B cell (primary cell): ENCODE data around the gene RXYLT1.

Experiments used
- EZH2 ChIP-seq: IDR thresholded peaks from 2 replicates; pipeline ENCODE4 v1.6.1; 2012; ENCODE audit warnings: borderline replicate concordance, low read depth, mild to moderate bottlenecking, moderate library complexity, low read length; ENCODE audit not compliant: insufficient read depth, poor library complexity, severe bottlenecking
- TF ChIP-seq, protein P1 (sequence below): fragments of 200-600 bp; IDR thresholded peaks from one replicate; pipeline ENCODE4 v1.8.0; 2022; ENCODE audit warnings: antibody characterized with exemption, mild to moderate bottlenecking

DNA sequence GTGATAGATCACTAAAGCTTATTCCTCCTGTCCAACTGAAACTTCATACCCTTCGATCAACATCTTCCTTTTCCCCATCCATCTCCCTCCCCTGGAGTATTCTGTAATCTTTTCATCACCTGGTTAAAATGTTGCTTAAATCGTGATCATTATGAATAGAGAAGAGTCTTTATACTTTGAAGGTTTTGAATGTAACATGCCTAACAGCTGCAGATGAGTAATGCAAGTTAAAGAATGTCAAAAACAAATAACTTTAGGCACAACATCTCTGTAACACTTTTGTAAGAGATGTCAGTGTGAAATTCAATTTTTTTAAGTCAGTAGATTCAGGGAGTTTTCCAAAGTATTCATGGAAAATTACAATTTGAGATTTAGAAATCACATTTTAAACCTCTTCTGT, 25.0 kb downstream of the RXYLT1 start:
- TF ChIP-seq, protein P1, sequence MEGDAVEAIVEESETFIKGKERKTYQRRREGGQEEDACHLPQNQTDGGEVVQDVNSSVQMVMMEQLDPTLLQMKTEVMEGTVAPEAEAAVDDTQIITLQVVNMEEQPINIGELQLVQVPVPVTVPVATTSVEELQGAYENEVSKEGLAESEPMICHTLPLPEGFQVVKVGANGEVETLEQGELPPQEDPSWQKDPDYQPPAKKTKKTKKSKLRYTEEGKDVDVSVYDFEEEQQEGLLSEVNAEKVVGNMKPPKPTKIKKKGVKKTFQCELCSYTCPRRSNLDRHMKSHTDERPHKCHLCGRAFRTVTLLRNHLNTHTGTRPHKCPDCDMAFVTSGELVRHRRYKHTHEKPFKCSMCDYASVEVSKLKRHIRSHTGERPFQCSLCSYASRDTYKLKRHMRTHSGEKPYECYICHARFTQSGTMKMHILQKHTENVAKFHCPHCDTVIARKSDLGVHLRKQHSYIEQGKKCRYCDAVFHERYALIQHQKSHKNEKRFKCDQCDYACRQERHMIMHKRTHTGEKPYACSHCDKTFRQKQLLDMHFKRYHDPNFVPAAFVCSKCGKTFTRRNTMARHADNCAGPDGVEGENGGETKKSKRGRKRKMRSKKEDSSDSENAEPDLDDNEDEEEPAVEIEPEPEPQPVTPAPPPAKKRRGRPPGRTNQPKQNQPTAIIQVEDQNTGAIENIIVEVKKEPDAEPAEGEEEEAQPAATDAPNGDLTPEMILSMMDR = no peak
- TF ChIP-seq EZH2 = no peak
